Fibroblast of villous mesenchyme (primary cell): Measurements from ENCODE around the gene KIF14. TPM values are rescaled to one million over a fixed set of nuclear protein-coding genes. Genes with fewer than 3 reads are reported as not detected.
"Not testable (repeated sequence)": the region's sequence is repeated elsewhere in the genome, so short reads cannot be mapped to it uniquely, and the experiment has no call there.

Experiments
- DNase-seq: peaks from one replicate; pipeline ENCODE4 v3.0.0-alpha.2; 2010; ENCODE audit warnings: low read depth
- H3K4me3 ChIP-seq: 2 replicates; pipeline ENCODE4 v1.5.1; 2011; ENCODE audit warnings: low read depth, mild to moderate bottlenecking, low read length
- CTCF ChIP-seq: IDR thresholded peaks from 2 replicates; pipeline ENCODE4 v1.5.1; 2012; ENCODE audit warnings: low read depth, mild to moderate bottlenecking, low read length; ENCODE audit not compliant: insufficient read depth
- total RNA-seq: library from RNA; depleted of rRNA; stranded (reverse); fragments of >200 nt; gene quantifications from 2 replicates; pipeline ENCODE4 v1.2.3, GENCODE V29; 2012

Gene KIF14
- total RNA-seq, 1 donor, result 14.2 TPM

- H3K4me3 ChIP-seq, result no peak overlapping the region
- DNase-seq, result no peak
- no peak for TF ChIP-seq CTCF
Measured at GRCh38 chr1:200642481-200642880, 21.9 kb upstream of the KIF14 start.

- no peak for TF ChIP-seq CTCF
Measured at GRCh38 chr1:200640963-200641401, 20.4 kb upstream of the KIF14 start.

GRCh38 chr1:200640373-200640962, 19.9 kb upstream of the KIF14 start:
- no peak for DNase-seq
- TF ChIP-seq CTCF, result no peak
- H3K4me3 ChIP-seq, result no peak overlapping the region

More at GRCh38 chr1:200640963-200641401, 20.4 kb upstream of the KIF14 start:
- DNase-seq, result peak; percentile 23
- no peak overlapping the region for H3K4me3 ChIP-seq

- DNase-seq, result no peak
- no peak for TF ChIP-seq CTCF
- H3K4me3 ChIP-seq, result no peak overlapping the region
Measured at GRCh38 chr1:200638073-200638472, 17.5 kb upstream of the KIF14 start.

- TF ChIP-seq CTCF, result no peak
- H3K4me3 ChIP-seq, result no peak overlapping the region
- no peak for DNase-seq
Measured at GRCh38 chr1:200636681-200637080, 16.1 kb upstream of the KIF14 start.

GRCh38 chr1:200634261-200635122, 13.9 kb upstream of the KIF14 start:
- DNase-seq, result no peak
- TF ChIP-seq CTCF, result no peak

GRCh38 chr1:200631375-200631774, 10.8 kb upstream of the KIF14 start:
- TF ChIP-seq CTCF, result no peak
- no peak for DNase-seq

More at GRCh38 chr1:200634261-200635122, 13.9 kb upstream of the KIF14 start:
- no peak overlapping the region for H3K4me3 ChIP-seq

GRCh38 chr1:200630515-200630899, 10.0 kb upstream of the KIF14 start:
- H3K4me3 ChIP-seq, DNase-seq: not testable (repeated sequence)

More at GRCh38 chr1:200631375-200631774, 10.8 kb upstream of the KIF14 start:
- H3K4me3 ChIP-seq, result no peak overlapping the region
